Caco-2 (cell line): ENCODE results near the gene CCR3. TPM values are rescaled to one million over a fixed set of nuclear protein-coding genes. Genes with fewer than 3 reads are reported as not detected.

Source experiments
- Bru-seq: library from RNA; stranded (reverse); fragments of 400-500 nt; gene quantifications from one replicate; lab custom pipeline; 2021; lab: Mats Ljungman, UMichigan
- BruChase-seq, 2 experiments: library from RNA; stranded (reverse); fragments of 400-500 nt; gene quantifications; one replicate each; lab custom pipeline; 2021; lab: Mats Ljungman, UMichigan
- BruUV-seq: library from RNA; stranded (reverse); fragments of 400-500 nt; replicated peaks from 2 replicates; lab custom pipeline; 2021; lab: Mats Ljungman, UMichigan
- CTCF ChIA-PET: fragments of 300-600 bp; sonication (Branson Sonifier 250); formaldehyde crosslinking; loops from one replicate; lab custom pipeline; 2022; ENCODE audit warnings: antibody characterized with exemption; lab: Charles Lee
- POLR2A ChIA-PET: fragments of 300-600 bp; sonication (Branson Sonifier 250); formaldehyde crosslinking; loops from one replicate; lab custom pipeline; 2022; ENCODE audit warnings: antibody characterized with exemption; lab: Charles Lee
- DNase-seq, 2 experiments: peaks; one replicate each; pipeline versions ENCODE4 v3.0.0 to v3.0.0-alpha.2; 2020 to 2022
- H3K27me3 ChIP-seq: replicated peaks from 2 replicates; pipeline ENCODE4 v1.6.0; 2011; ENCODE audit warnings: low read length; ENCODE audit not compliant: control insufficient read depth, insufficient read depth
- H3K36me3 ChIP-seq: 2 replicates; pipeline ENCODE4 v1.5.1; 2011; ENCODE audit warnings: low read length; ENCODE audit not compliant: control insufficient read depth, insufficient read depth
- H3K4me1 ChIP-seq: fragments of 250-450 bp; sonication (Bioruptor Pico); 2 replicates; pipeline ENCODE4 v1.5.1; 2020; ENCODE audit warnings: mild to moderate bottlenecking
- H3K4me3 ChIP-seq: 2 replicates; pipeline ENCODE4 v1.5.1; 2011; ENCODE audit warnings: low read depth, mild to moderate bottlenecking, control low read depth, low read length
- H3K9me3 ChIP-seq: fragments of 250-450 bp; sonication (Bioruptor Pico); 2 replicates; pipeline ENCODE4 v1.5.1; 2020; ENCODE audit warnings: mild to moderate bottlenecking, moderate library complexity
- H3K27ac Mint-ChIP-seq: one replicate; pipeline ENCODE4 v1.8.0; 2022; ENCODE audit warnings: mixed read lengths; ENCODE audit not compliant: unreplicated experiment
- H3K27me3 Mint-ChIP-seq: one replicate; pipeline ENCODE4 v1.8.0; 2022; ENCODE audit warnings: mixed read lengths; ENCODE audit not compliant: insufficient read depth, unreplicated experiment
- H3K36me3 Mint-ChIP-seq: one replicate; pipeline ENCODE4 v1.8.0; 2022; ENCODE audit warnings: mild to moderate bottlenecking, mixed read lengths; ENCODE audit not compliant: insufficient read depth, unreplicated experiment
- H3K4me1 Mint-ChIP-seq: one replicate; pipeline ENCODE4 v1.8.0; 2022; ENCODE audit warnings: low read depth, mixed read lengths; ENCODE audit not compliant: unreplicated experiment
- H3K4me3 Mint-ChIP-seq: one replicate; pipeline ENCODE4 v1.8.0; 2022; ENCODE audit warnings: mild to moderate bottlenecking, moderate library complexity, mixed read lengths; ENCODE audit not compliant: unreplicated experiment
- H3K9me3 Mint-ChIP-seq: one replicate; pipeline ENCODE4 v1.8.0; 2022; ENCODE audit warnings: mixed read lengths; ENCODE audit not compliant: unreplicated experiment
- intact Hi-C: fragments of 100-400 bp; cut with micrococcal nuclease; formaldehyde crosslinking; loops from one replicate; pipeline ENCODE4 v1.10.0; 2022; ENCODE audit not compliant: unreplicated experiment
- long read RNA-seq: library from polyadenylated mRNA; stranded (forward); transcript quantifications from one replicate; pipeline ENCODE4 v2.0.0, GENCODE V29; 2022
- total RNA-seq: library from RNA; stranded (reverse); gene quantifications from 2 replicates; pipeline ENCODE4 v1.2.3, GENCODE V29; 2022
- TF ChIP-seq, protein P1 (sequence below), 2 experiments: fragments of 200-600 bp in 1 of 2; IDR thresholded peaks; 1 replicate in 1 of 2; 2 replicates in 1 of 2; pipeline versions ENCODE4 v1.5.1 to v1.8.0; 2011 to 2022; ENCODE audit warnings: antibody characterized with exemption in 1 of 2, control low read depth in 1 of 2, inconsistent platforms in 1 of 2, low read depth in 1 of 2, low read length in 1 of 2, mild to moderate bottlenecking in 1 of 2, moderate library complexity in 1 of 2; ENCODE audit not compliant: insufficient read depth in 1 of 2, severe bottlenecking in 1 of 2, unreplicated experiment in 1 of 2

The CCR3 gene
- 0.64 and 0.65 TPM in 2 replicates for total RNA-seq
- percentile 55 among the genes with signal in this experiment for Bru-seq, nascent RNA
- percentile 57 among the genes with signal in this experiment for BruChase-seq, experiment 1, labeled RNA remaining after a 2-hour chase
- percentile 53 among the genes with signal in this experiment for BruChase-seq, experiment 2, labeled RNA remaining after a 6-hour chase
- long read RNA-seq, partial matches to known transcripts, result 0 of 4 reads
- long read RNA-seq, other reads (novel, unspliced or antisense), result 4 of 4 reads

DNA sequence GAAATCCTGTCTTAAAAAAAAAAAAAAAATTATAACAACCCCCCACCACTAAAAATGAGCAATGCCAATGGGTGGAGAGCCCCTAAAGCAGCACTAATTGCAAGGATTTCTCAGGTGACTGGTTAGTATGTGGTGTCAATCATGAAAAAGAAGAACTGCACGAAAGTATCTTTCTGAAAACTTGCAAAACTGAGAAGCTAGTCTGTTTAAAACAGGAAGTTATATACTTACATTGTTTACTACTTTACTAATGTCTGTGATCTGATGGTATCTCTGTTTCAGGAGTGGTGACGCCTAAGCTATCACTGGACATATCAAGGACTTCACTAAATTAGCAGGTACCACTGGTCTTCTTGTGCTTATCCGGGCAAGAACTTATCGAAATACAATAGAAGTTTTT lies at the start of gene CCR3:
CCR3 (plus strand) TSS at position 341 of the 400 bp plus-strand sequence. CDS start 22,699 bp downstream, outside the sequence.
- Histone ChIP-seq H3K4me1 (no peaks in the 10 kb centered on the region), H3K27me3 (no peaks in the 10 kb centered on the region), H3K9me3 (no peaks in the 10 kb centered on the region), H3K36me3 (no peaks in the 10 kb centered on the region), H3K4me3 (no peak within 1 kb of the TSS)
- BruUV-seq, result no TSS peak
- CTCF ChIA-PET, result no interaction called here
- H3K27ac Mint-ChIP-seq, result no peak within 1 kb of the TSS
- TF ChIP-seq, protein P1, sequence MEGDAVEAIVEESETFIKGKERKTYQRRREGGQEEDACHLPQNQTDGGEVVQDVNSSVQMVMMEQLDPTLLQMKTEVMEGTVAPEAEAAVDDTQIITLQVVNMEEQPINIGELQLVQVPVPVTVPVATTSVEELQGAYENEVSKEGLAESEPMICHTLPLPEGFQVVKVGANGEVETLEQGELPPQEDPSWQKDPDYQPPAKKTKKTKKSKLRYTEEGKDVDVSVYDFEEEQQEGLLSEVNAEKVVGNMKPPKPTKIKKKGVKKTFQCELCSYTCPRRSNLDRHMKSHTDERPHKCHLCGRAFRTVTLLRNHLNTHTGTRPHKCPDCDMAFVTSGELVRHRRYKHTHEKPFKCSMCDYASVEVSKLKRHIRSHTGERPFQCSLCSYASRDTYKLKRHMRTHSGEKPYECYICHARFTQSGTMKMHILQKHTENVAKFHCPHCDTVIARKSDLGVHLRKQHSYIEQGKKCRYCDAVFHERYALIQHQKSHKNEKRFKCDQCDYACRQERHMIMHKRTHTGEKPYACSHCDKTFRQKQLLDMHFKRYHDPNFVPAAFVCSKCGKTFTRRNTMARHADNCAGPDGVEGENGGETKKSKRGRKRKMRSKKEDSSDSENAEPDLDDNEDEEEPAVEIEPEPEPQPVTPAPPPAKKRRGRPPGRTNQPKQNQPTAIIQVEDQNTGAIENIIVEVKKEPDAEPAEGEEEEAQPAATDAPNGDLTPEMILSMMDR (IDR thresholded peaks at IDR 0.05; ENCODE audit: insufficient read depth in 1 of 2, low read depth in 1 of 2, low read length in 1 of 2, severe bottlenecking in 1 of 2, unreplicated experiment in 1 of 2), result no peak
- no peaks in the 10 kb centered on the region for H3K9me3 Mint-ChIP-seq
- DNase-seq, result no peak
- POLR2A ChIA-PET, result no interaction called here
- no peaks in the 10 kb centered on the region for H3K4me1 Mint-ChIP-seq
- no peaks in the 10 kb centered on the region for H3K36me3 Mint-ChIP-seq
- H3K27me3 Mint-ChIP-seq, result peaks cover 3% of the 10 kb centered on the region
- H3K4me3 Mint-ChIP-seq, result no peak within 1 kb of the TSS
- intact Hi-C loops, result no loop called here

DNA sequence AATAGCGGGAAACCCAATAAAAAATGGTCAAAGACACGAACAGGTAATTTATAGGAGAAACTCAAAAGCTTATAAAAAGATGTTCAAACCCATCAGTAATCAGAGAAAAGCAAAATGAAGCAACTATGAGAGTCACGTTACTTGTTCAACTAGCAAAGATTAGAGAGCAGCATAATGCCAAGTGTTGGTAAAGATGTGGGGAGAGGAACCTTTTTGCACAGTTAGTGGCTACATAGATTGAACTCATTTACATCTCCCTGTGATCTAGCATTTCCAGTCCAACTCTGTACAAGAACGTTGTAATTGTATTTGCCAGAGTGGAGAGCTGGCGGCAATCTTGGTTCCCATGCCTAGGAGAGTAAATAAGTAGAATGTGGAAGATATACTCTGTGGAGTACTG lies 49.3 kb upstream of the CCR3 start:
- H3K36me3 ChIP-seq, result no peaks in the 10 kb centered on the region
- H3K27me3 ChIP-seq, result no peaks in the 10 kb centered on the region
- no peak for DNase-seq
- Mint-ChIP-seq H3K9me3 (peaks cover 35% of the 10 kb centered on the region), H3K4me1 (no peaks in the 10 kb centered on the region), H3K36me3 (peaks cover 16% of the 10 kb centered on the region), H3K4me3 (no peak overlapping the region), H3K27me3 (no peaks in the 10 kb centered on the region), H3K27ac (no peak overlapping the region)
- intact Hi-C loops, result no loop called here
- no TSS peak for BruUV-seq
- no peaks in the 10 kb centered on the region for H3K4me1 ChIP-seq
- ChIA-PET POLR2A (no interaction called here), CTCF (no interaction called here)
- H3K4me3 ChIP-seq, result no peak overlapping the region
- TF ChIP-seq, protein P1 (IDR thresholded peaks at IDR 0.05; ENCODE audit: insufficient read depth in 1 of 2, low read depth in 1 of 2, low read length in 1 of 2, severe bottlenecking in 1 of 2, unreplicated experiment in 1 of 2), result no peak
- H3K9me3 ChIP-seq, result peaks cover 23% of the 10 kb centered on the region

DNA sequence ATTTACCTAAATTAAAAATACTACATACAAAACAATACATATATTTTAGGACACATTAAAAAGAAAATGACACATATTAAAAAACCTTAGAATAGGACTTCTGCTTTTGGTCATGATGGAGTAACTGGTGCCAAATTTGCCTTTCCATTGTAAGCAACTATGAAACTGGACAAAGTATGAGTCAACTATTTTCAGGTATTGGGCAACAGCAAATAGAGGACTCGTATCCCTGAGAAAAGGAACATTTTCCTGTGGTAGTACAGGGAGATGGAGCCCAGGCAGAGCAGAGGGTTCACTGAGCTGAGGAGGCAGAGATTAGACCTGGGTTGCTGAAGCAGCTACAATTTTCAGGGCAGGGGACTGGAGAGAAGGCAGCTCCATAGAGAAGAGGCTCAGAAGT lies 48.8 kb upstream of the CCR3 start:
- ChIA-PET CTCF (no interaction called here), POLR2A (no interaction called here)
- Histone ChIP-seq H3K36me3 (no peaks in the 10 kb centered on the region), H3K9me3 (peaks cover 24% of the 10 kb centered on the region), H3K4me3 (no peak overlapping the region), H3K27me3 (no peaks in the 10 kb centered on the region), H3K4me1 (no peaks in the 10 kb centered on the region)
- peaks cover 35% of the 10 kb centered on the region for H3K9me3 Mint-ChIP-seq
- no TSS peak for BruUV-seq
- no peaks in the 10 kb centered on the region for H3K27me3 Mint-ChIP-seq
- no peak overlapping the region for H3K4me3 Mint-ChIP-seq
- peaks cover 16% of the 10 kb centered on the region for H3K36me3 Mint-ChIP-seq
- H3K27ac Mint-ChIP-seq, result no peak overlapping the region
- TF ChIP-seq, protein P1 (IDR thresholded peaks at IDR 0.05; ENCODE audit: insufficient read depth in 1 of 2, low read depth in 1 of 2, low read length in 1 of 2, severe bottlenecking in 1 of 2, unreplicated experiment in 1 of 2), result no peak
- DNase-seq, result no peak
- intact Hi-C loops, result no loop called here
- no peaks in the 10 kb centered on the region for H3K4me1 Mint-ChIP-seq
